ENCODE measurements around the gene HS3ST2.

GRCh38 chr16:22878955-22879354, 65.0 kb downstream of the HS3ST2 start:
- no peak for TF ChIP-seq POLR2AphosphoS5 (IDR thresholded peaks at IDR 0.05)
- no peak for TF ChIP-seq POLR2A (IDR thresholded peaks at IDR 0.05; ENCODE audit: low read depth)
- no peak for TF ChIP-seq CTCF (IDR thresholded peaks at IDR 0.05)

All from esophagus muscularis mucosa (tissue), 3 donors.